ENCODE data around the gene NCOR1. TPM values are rescaled to one million over a fixed set of nuclear protein-coding genes. Genes with fewer than 3 reads are reported as not detected.

NCOR1 gene
- total and polyA plus RNA-seq, 2 of the 8 experiments (the other 6 are each of a cell fraction or from before 2014, with no cell fraction given), result 65.4 to 142 TPM

DNA sequence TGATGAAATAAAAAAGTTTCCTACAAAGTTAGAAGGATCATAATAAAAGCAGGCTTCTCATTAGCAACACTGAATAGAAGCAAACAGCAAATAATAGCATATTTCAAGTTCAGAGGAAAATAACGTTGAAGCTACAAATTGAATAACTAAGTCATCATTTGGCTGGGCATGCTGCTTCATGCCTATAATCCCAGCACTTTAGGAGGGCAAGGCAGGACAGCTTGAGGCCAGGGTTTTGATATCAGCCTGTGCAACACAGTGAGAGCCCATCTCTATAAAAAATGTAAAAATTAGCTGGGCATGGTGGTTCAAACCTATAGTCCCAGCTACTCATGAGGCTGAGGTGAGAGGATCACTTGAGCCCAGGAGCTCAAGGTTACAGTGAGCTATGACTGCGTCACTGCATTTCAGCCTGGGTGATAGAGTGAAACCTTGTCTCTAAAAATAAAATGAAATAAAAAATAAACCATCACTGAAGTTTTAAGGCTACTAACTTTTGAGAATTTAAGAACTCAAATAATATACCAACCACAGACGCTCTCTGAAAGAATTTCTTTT is 25.5 kb downstream of the NCOR1 start (continued):
- no peak for TF ChIP-seq BACH1 (IDR thresholded peaks at IDR 0.05; ENCODE audit: low read length)
- TF ChIP-seq SP4 (IDR thresholded peaks at IDR 0.05; ENCODE audit: low read length), result no peak
- no peak for TF ChIP-seq RNF2 (IDR thresholded peaks at IDR 0.05; ENCODE audit: borderline replicate concordance, low read depth, low read length, missing control alignments, poor library complexity, severe bottlenecking)
- TF ChIP-seq TAF7 (optimal IDR thresholded peaks at IDR 0.05; ENCODE audit: borderline replicate concordance, low read depth, low read length), result no peak
- no peak for TF ChIP-seq CHD1 (IDR thresholded peaks at IDR 0.05; ENCODE audit: low read depth, low read length)
- TF ChIP-seq TEAD4 (IDR thresholded peaks at IDR 0.05; ENCODE audit: low read depth, low read length), result no peak
- TF ChIP-seq, protein P1, sequence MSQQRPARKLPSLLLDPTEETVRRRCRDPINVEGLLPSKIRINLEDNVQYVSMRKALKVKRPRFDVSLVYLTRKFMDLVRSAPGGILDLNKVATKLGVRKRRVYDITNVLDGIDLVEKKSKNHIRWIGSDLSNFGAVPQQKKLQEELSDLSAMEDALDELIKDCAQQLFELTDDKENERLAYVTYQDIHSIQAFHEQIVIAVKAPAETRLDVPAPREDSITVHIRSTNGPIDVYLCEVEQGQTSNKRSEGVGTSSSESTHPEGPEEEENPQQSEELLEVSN (IDR thresholded peaks at IDR 0.05), result no peak
